ENCODE results near the gene FBN2. TPM values are rescaled to one million over a fixed set of nuclear protein-coding genes. Genes with fewer than 3 reads are reported as not detected.

The FBN2 gene
- total and polyA plus RNA-seq, 2 experiments from 2014 or later: 15.2 to 63.2 TPM

DNA sequence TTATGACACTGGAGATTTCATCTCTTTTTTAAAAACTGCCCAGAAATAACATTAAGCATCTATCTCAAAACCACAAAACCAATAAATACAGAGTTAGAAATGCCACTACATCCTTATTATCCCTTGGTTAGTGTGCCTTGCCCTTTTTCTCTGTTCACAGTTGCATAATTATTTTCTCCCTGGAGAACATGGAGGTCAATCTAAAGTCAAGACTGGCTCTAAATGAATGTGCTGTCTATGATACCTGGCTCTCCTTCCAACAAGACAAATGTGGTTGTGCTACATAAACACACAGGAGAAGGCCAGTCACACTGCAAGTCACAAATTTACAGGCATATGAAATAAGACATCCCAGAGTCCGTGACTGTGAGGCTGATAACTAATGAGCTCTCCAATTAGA is 2.8 kb downstream of the FBN2 start:
- 75 to 81% methylated on average over 1 of the region's 1 CpG for WGBS, 2 experiments (ENCODE audit: low coverage in 1 of 2, low lambda C conversion rate in 2 of 2, missing lambda C conversion rate in 2 of 2)
- 0 out of 2 replicates have a peak, but pooled peaks cover 3% of the 10 kb centered on the region for H3F3A ChIP-seq (ENCODE audit: insufficient read depth)
- H3K4me3 ChIP-seq: no peak overlapping the region
- peaks cover 3% of the 10 kb centered on the region; the same call in 1 of the 2 replicates for H3K4me1 ChIP-seq (ENCODE audit: insufficient read depth)
- H3K79me2 ChIP-seq (ENCODE audit: insufficient read depth): peaks cover 12% of the 10 kb centered on the region; the same call in 1 of the 2 replicates
- H3K9me2 ChIP-seq (ENCODE audit: insufficient read depth): no peaks in the 10 kb centered on the region
- 0 out of 2 replicates have a peak, but pooled peaks cover 4% of the 10 kb centered on the region for H3K27me3 ChIP-seq (replicated peaks; ENCODE audit: insufficient read depth)
- DNase-seq: no peak
- H3K9me3 ChIP-seq (ENCODE audit: low read depth): no peaks in the 10 kb centered on the region
- in situ Hi-C loops (cut with MboI): no loop called here
- no peak overlapping the region for H3K4me2 ChIP-seq (ENCODE audit: unreplicated experiment)
- no peaks in the 10 kb centered on the region; the same call in 1 of the 2 replicates for H3K36me3 ChIP-seq (ENCODE audit: low read depth)
- H2AFZ ChIP-seq: no peak overlapping the region
- no peak overlapping the region for H3K9ac ChIP-seq
- TF ChIP-seq EZH2 (IDR thresholded peaks at IDR 0.05; ENCODE audit: insufficient read depth, poor library complexity, severe bottlenecking): no peak
- TF ChIP-seq EZH2phosphoT487 (IDR thresholded peaks at IDR 0.05; ENCODE audit: insufficient read depth, low read depth): no peak
- no peak overlapping the region for H3K27ac ChIP-seq
- no peaks in the 10 kb centered on the region for H4K20me1 ChIP-seq (ENCODE audit: insufficient read depth)

- Histone ChIP-seq H3F3A (ENCODE audit: insufficient read depth) (no peaks in the 10 kb centered on the region), H3K27ac (no peak overlapping the region), H3K9me3 (ENCODE audit: low read depth) (no peaks in the 10 kb centered on the region), H3K4me2 (ENCODE audit: unreplicated experiment) (no peak overlapping the region), H3K4me3 (no peak overlapping the region), H2AFZ (no peak overlapping the region), H3K27me3 (replicated peaks; ENCODE audit: insufficient read depth) (0 out of 2 replicates have a peak, but pooled peaks cover 4% of the 10 kb centered on the region), H3K4me1 (ENCODE audit: insufficient read depth) (peaks cover 3% of the 10 kb centered on the region; the same call in 1 of the 2 replicates), H3K9ac (no peak overlapping the region), H3K79me2 (ENCODE audit: insufficient read depth) (peaks cover 12% of the 10 kb centered on the region; the same call in 1 of the 2 replicates), H3K36me3 (ENCODE audit: low read depth) (no peaks in the 10 kb centered on the region; the same call in 1 of the 2 replicates), H4K20me1 (ENCODE audit: insufficient read depth) (no peaks in the 10 kb centered on the region), H3K9me2 (ENCODE audit: insufficient read depth) (no peaks in the 10 kb centered on the region)
- TF ChIP-seq EZH2 (IDR thresholded peaks at IDR 0.05; ENCODE audit: insufficient read depth, poor library complexity, severe bottlenecking) (no peak), EZH2phosphoT487 (IDR thresholded peaks at IDR 0.05; ENCODE audit: insufficient read depth, low read depth) (no peak)
- 41% methylated on average over 6 of the region's 6 CpGs for WGBS, 2 experiments (ENCODE audit: low coverage in 1 of 2, low lambda C conversion rate in 2 of 2, missing lambda C conversion rate in 2 of 2)
- in situ Hi-C loops (cut with MboI): no loop called here
- peak; percentile 23 for DNase-seq
Observed at GRCh38 chr5:128534726-128535125, 3.3 kb downstream of the FBN2 start.

DNA sequence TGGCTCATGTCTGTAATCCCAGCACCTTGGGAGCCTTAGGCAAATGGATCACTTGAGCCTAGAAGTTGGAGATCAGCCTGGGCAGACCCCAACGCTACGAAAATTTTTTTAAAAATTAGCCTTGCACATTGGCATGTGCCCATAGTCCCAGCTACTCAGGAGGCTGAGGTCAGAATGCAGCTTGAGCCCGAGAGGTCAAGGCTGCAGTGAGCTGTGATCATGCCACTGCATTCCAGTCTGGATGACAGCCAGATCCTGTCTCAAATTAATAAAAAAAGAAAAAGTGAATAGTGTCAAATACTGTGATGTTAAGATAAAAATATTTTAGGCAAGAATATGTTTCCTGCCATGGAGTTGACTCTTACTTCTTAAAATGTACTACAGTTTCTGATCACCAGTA is 5.3 kb downstream of the FBN2 start:
- in situ Hi-C loops (cut with MboI): no loop called here
- peaks cover 12% of the 10 kb centered on the region; the same call in 1 of the 2 replicates for H3K79me2 ChIP-seq (ENCODE audit: insufficient read depth)
- H3K36me3 ChIP-seq (ENCODE audit: low read depth): no peaks in the 10 kb centered on the region; the same call in 1 of the 2 replicates
- H3K4me3 ChIP-seq: no peak overlapping the region
- no peaks in the 10 kb centered on the region for H3K27me3 ChIP-seq (replicated peaks; ENCODE audit: insufficient read depth)
- H3F3A ChIP-seq (ENCODE audit: insufficient read depth): no peaks in the 10 kb centered on the region
- TF ChIP-seq EZH2 (IDR thresholded peaks at IDR 0.05; ENCODE audit: insufficient read depth, poor library complexity, severe bottlenecking) (no peak), EZH2phosphoT487 (IDR thresholded peaks at IDR 0.05; ENCODE audit: insufficient read depth, low read depth) (no peak)
- H3K4me2 ChIP-seq (ENCODE audit: unreplicated experiment): no peak overlapping the region
- H4K20me1 ChIP-seq (ENCODE audit: insufficient read depth): no peaks in the 10 kb centered on the region
- 27 to 32% methylated on average over 3 of the region's 3 CpGs for WGBS, 2 experiments (ENCODE audit: low coverage in 1 of 2, low lambda C conversion rate in 2 of 2, missing lambda C conversion rate in 2 of 2)
- H3K27ac ChIP-seq: no peak overlapping the region
- no peaks in the 10 kb centered on the region for H3K9me3 ChIP-seq (ENCODE audit: low read depth)
- peaks cover 3% of the 10 kb centered on the region; the same call in 1 of the 2 replicates for H3K4me1 ChIP-seq (ENCODE audit: insufficient read depth)
- H3K9me2 ChIP-seq (ENCODE audit: insufficient read depth): no peaks in the 10 kb centered on the region
- no peak overlapping the region for H3K9ac ChIP-seq
- no peak overlapping the region for H2AFZ ChIP-seq
- DNase-seq: no peak

GRCh38 chr5:128532127-128532526 is 5.9 kb downstream of the FBN2 start:
- Histone ChIP-seq H3K27ac (no peak overlapping the region), H3K9me3 (ENCODE audit: low read depth) (no peaks in the 10 kb centered on the region), H3K9me2 (ENCODE audit: insufficient read depth) (no peaks in the 10 kb centered on the region), H3K9ac (no peak overlapping the region), H3K4me1 (ENCODE audit: insufficient read depth) (peaks cover 3% of the 10 kb centered on the region; the same call in 1 of the 2 replicates), H3K27me3 (replicated peaks; ENCODE audit: insufficient read depth) (no peaks in the 10 kb centered on the region), H3K4me3 (no peak overlapping the region), H2AFZ (no peak overlapping the region), H3K79me2 (ENCODE audit: insufficient read depth) (peaks cover 12% of the 10 kb centered on the region; the same call in 1 of the 2 replicates), H4K20me1 (ENCODE audit: insufficient read depth) (no peaks in the 10 kb centered on the region), H3K36me3 (ENCODE audit: low read depth) (no peaks in the 10 kb centered on the region; the same call in 1 of the 2 replicates), H3K4me2 (ENCODE audit: unreplicated experiment) (no peak overlapping the region), H3F3A (ENCODE audit: insufficient read depth) (no peaks in the 10 kb centered on the region)
- no peak for DNase-seq
- WGBS, 2 experiments (ENCODE audit: low coverage in 1 of 2, low lambda C conversion rate in 2 of 2, missing lambda C conversion rate in 2 of 2): 22 to 25% methylated on average over 3 of the region's 3 CpGs
- TF ChIP-seq EZH2 (IDR thresholded peaks at IDR 0.05; ENCODE audit: insufficient read depth, poor library complexity, severe bottlenecking): no peak
- in situ Hi-C loops (cut with MboI): no loop called here
